OCI-LY7 (cell line): Measurements from ENCODE around the gene BEX1.

ENCODE experiments used
- CTCF ChIP-seq: fragments of 200-600 bp; sonication (generic); conservative IDR thresholded peaks from 2 replicates; pipeline ENCODE4 v1.5.1; 2014; ENCODE audit warnings: mild to moderate bottlenecking, antibody characterized with exemption, low read length, moderate library complexity, mixed read lengths
- EZH2phosphoT487 ChIP-seq: fragments of 200-600 bp; sonication (generic); IDR thresholded peaks from 2 replicates; pipeline ENCODE4 v1.6.1; 2018; ENCODE audit warnings: low read depth, borderline replicate concordance, mild to moderate bottlenecking, mixed run types, antibody characterized with exemption, low read length, moderate library complexity, mixed read lengths

GRCh38 chrX:103052625-103053024, 11.3 kb downstream of the BEX1 start:
- TF ChIP-seq CTCF (no peak), EZH2phosphoT487 (no peak)
